HEK293 (cell line): ENCODE results near the gene PPP1R3G.

Experiments used
- BCL11A ChIP-seq: fragments of 450-650 bp; formaldehyde crosslinking; IDR thresholded peaks from 2 replicates; pipeline ENCODE4 v1.5.1; 2016; ENCODE audit warnings: low read depth, missing biosample characterization, missing genetic modification characterization
- CTCF ChIP-seq: fragments of 450-650 bp; formaldehyde crosslinking; IDR thresholded peaks from 2 replicates; pipeline ENCODE4 v1.5.1; 2016; ENCODE audit warnings: missing biosample characterization, missing genetic modification characterization
- GLI2 ChIP-seq: fragments of 450-650 bp; formaldehyde crosslinking; IDR thresholded peaks from 2 replicates; pipeline ENCODE4; 2017; ENCODE audit warnings: missing biosample characterization, missing genetic modification characterization, low read depth, borderline replicate concordance
- ZBTB11 ChIP-seq: fragments of 450-650 bp; formaldehyde crosslinking; conservative IDR thresholded peaks from 2 replicates; pipeline ENCODE4 v1.5.1; 2016; ENCODE audit warnings: low read depth, missing biosample characterization, missing genetic modification characterization
- ZBTB21 ChIP-seq: fragments of 450-650 bp; formaldehyde crosslinking; IDR thresholded peaks from 2 replicates; pipeline ENCODE4 v1.5.1; 2017; ENCODE audit warnings: missing biosample characterization, missing genetic modification characterization
- ZFP3 ChIP-seq: fragments of 450-650 bp; formaldehyde crosslinking; IDR thresholded peaks from 2 replicates; pipeline ENCODE4 v1.5.1; 2016; ENCODE audit warnings: low read depth, missing biosample characterization, missing genetic modification characterization
- ZNF174 ChIP-seq: fragments of 450-650 bp; formaldehyde crosslinking; IDR thresholded peaks from 2 replicates; pipeline ENCODE4 v1.5.0; 2017; ENCODE audit warnings: missing biosample characterization, mild to moderate bottlenecking, missing genetic modification characterization
- ZNF473 ChIP-seq: fragments of 450-650 bp; formaldehyde crosslinking; IDR thresholded peaks from 2 replicates; pipeline ENCODE4 v1.5.1; 2017; ENCODE audit warnings: missing biosample characterization, missing genetic modification characterization
- ZNF548 ChIP-seq: fragments of 450-650 bp; formaldehyde crosslinking; IDR thresholded peaks from 2 replicates; pipeline ENCODE4 v1.5.1; 2016; ENCODE audit warnings: missing biosample characterization, missing genetic modification characterization

GRCh38 chr6:5055118-5055517, 30.0 kb upstream of the PPP1R3G start:
- TF ChIP-seq CTCF (tag by site-specific recombination) (no peak), BCL11A (tag by site-specific recombination) (no peak), ZBTB11 (tag by site-specific recombination) (no peak), ZNF473 (tag by site-specific recombination) (no peak), GLI2 (tag by site-specific recombination) (no peak), ZNF548 (tag by site-specific recombination) (no peak), ZFP3 (tag by site-specific recombination) (no peak), ZBTB21 (tag by site-specific recombination) (no peak), ZNF174 (tag by site-specific recombination) (no peak)
